GM03348 (cell line): ENCODE measurements around the gene RNF26.

ENCODE experiments used
- DNase-seq: peaks from one replicate; pipeline ENCODE4 v3.0.0; 2012; ENCODE audit warnings: low spot score

RNF26 gene

DNA sequence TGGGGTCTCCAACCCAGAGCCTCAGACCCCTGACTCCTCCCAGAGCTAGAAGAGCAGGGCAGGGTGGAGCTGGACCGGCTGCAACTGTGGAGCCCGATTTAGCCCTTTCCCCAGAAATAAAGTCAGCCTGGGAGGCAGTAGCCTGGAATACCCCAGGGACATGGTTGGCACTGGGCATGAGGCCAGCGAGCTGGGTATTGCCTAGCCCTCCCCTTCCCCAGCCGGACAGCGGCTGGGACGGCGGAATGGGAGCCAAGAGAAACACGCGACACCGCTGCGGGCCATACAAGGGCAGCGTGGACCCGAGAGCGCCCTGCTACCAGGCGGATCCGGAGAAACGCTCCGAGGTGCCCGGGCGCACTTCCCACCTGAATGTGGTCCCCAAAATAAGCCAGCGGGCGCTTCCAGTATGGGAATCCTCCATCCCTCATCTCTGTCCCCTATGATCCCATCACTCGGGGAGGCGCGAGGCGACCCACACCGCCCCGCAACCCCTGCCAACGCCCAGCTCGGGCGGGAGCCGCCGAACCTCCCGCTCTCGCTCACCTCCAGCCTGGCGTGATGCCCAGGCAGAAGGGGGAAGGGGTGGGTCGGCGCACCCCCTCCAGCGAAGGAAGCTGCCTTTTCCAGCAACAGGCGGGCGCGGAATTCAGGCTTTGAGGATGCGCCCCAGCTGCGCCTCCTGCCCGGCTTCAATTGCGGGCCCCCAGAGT, 18.2 kb upstream of the RNF26 start:
- DNase-seq, result no peak

DNA sequence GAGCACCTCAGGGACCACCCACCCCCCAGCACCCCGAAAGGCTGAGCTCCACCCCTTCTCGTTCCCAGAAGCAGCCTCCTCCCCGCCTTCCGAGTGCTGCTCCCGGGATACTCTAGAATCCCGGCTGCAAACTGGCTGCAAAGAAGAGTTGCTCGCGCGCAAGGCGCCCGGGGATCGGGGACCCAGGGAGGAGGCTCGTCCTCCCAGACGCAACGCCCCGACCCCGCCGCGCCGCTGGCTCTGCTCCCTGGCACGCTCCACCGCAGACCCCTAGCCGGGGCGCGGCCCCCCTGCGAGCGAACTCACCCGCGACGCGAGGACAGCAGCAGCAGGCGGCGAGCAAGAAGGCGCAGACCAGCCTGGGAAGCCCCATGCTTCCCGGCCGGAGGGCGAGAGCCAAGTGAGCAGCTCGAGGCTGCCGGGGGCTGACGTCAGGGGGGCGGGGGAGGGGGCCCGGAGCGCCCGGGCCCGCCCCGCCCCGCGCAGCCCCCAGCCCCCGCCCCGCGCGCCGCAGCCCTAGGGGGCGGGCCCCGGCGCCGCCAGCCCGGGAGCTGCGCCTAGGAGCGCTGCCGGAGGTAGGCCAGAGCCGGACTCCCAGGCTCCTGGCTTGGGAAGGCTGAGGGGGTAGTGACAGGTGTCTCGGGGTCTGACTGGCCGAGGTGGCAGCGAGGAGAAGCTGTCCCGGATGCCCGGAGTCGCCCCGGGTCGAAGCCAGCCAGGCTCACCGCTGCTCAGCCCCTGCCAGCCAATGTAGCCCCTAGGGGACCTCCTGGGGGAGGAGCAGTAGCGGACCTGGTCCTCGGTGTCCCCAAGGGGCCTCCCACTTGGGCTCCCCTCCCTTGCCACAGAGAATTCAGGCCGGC, 17.4 kb upstream of the RNF26 start, which contains the start of gene MCAM:
Gene MCAM (minus strand): TSS at position 402 of the 863 bp plus-strand sequence. CDS start 29 bp downstream, at position 373.
- peak; percentile 55 for DNase-seq

DNA sequence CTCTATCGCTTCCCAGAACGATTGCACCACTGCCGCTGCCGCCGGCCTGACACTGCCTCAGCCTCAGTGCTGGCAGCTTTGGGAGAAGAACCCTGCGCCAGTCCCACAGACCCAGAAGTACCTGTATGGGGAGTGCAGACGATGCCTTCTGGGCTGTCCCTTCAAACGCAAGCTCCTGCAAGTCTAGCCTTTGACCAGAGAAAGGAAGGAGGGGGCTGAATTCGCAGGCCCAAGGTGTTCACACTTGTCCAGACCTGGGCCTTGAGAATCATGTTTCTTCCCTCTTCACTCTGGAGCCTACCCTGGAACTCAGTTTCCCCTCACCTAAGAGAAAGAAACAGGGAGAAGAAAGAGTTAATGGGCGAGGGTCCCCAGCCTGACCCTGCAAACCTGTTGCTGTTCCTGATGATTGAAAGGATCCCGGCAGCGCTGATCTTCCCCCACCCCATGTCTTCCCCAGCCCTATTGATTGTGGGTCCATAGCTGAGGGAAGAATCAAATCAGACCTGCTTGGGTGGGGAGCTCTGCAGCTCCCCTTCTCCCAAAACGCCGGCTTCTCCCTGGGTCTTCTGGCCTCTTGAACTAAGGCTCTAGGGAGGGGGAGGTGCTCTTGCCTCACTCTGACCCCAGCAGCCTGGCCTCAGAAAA, 16.6 kb upstream of the RNF26 start:
- no peak for DNase-seq

DNA sequence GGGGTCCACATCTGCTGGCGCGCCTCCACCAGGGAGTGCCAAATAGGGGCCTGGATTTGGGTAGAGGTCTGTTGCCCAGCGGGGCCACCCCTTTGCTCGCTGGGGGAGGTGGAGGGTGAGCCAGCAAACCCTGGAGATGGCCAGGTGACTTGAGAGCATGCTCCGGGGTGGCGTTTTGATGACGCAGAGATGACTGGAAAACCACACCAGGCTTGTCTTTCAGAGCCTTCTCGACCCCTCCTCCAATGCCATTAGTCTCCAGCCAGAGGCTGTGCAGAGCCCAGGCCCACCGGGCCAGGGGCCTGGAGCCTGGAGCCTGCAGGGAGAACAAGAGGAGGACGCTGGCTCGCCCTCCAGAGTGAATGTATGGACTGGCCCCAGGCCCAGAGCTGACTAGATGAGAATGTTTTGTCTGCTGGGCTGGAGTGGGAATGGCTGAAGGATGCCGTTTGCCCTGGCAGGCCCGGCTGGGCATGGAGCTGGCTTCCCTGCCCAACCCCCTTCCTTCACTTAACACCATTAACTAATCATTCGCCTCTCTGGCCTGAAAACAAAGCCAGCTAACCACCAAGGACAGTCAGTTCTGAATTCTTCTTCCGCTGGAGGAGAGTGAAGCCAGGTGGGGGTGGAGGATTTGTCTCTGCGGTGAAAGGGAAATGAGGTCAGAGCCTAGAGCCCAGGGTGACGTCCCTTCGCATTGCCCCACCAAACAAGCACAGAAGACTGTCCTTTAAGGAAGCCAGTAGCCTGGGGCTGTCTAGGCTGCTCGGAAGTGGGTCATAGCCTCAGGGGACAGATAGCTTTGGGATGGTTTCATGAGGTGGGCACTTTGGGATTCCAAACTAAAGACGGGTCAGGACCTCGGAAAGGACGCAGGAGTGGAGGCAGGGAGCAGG, 15.8 kb upstream of the RNF26 start:
- no peak for DNase-seq

DNA sequence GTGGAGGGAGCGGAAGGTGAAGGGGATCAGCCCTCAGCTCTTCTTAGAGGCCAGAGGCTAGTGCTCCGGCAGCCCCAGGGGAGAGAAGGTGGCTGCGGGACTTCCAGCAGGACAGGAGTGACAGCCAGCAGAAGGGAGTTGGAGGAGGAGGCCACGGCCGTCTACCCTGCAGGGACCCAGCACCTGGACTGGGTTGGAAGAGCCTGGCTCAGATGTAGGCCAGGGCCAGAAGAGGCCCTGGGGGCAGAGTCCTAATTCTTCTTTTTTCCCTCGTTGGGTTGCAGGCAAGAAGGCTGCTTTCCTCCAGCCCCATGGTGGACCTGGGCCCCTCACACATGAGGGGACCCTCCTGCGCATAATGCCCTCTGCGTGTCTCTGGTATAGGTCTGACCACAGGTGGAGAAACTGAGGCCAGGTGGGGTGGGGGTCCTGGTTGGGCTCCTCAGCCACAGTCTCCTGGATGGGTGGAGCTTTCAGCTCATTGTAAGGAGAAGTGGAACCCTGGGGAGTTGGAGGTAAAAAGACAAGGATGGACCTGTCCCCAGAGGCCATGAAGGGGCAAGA, 15.1 kb upstream of the RNF26 start:
- no peak for DNase-seq

DNA sequence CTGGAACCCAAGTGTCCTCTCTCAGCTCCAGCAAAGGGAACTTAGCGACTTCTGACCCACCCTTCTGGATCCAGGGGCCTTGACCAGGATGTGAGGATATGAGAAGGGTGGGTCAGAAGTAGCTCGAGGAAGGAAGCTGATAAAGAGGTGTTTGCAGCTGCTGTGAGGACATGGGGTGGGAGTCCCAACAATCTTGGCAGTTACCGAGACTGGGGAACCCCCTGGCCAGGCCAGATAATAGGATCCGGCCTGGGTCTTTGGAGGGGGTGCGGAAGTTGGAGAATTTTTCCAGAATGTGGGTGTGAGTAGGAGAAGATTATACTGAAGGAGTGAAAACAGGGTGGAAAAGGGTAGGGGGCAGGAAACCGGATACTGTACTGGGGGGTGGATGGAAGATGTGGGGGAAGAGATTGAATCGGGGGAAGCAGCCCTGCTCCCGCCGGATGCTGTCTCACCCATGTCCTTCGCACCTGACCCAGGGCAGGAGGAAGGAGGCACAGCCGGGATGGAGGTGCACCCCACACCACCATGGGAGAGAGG, 14.6 kb upstream of the RNF26 start:
- DNase-seq, result no peak

DNA sequence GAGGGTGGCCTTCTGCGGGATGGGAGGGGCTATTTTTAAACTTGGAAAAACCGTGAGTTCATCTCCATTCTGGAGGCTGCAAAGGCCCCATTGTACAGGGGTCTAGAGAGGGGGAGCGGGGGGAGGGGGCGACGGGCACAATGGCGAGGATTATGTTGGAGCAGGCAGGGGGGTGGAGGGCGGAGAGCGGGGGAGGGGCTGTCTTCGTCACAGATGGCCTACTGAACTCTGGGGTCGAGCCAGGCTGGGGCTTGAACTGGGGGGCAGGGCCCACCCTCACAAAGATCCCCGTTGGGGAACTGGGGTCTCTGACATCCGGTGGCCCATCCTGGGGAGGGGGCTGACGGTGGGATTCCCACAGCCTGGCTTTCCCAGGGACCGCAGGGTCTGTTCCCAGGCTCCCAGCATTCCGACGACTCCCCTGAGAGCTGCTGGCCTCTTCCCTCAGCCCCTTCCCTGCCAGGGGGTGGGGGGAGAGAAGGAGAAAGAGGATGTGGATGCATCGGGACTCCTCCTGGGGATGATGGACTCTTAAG, 14.0 kb upstream of the RNF26 start:
- no peak for DNase-seq

DNA sequence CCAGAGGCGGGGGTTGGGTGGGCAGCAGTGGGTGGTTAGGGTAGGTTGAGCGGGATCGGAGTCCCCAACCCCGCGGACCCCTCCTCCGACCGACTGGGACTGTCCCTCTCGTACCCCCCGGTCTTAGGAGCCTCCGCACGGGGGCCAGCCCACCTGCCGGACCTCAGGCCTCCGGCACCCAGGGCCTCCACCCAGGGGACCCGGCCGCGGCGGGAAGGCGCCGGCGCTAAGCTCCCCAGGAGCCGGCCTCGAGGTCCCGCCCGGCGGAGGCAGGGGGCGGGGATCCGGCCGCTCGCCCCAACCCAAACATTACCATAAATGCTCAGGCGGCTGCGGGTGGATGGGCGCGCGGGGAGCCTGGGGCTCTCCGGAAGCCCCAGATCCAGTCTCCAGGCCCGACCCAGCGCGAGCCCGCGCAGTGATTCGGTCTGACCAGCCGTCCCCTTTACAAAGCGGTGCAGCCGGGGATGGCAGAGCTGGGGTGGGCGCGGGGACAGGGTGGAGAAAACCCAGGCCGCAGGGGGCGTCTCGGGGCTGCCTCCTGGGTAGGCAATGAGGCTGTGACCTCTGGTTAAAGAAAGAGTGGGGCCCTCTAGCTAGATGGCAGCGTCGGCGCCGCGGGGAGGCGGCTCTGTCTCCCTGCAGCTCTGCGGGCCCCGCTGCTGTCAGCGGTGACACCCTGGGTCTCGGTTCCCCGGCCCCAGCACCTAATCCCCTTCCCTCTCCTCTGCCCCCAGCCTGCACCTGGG, 13.4 kb upstream of the RNF26 start:
- DNase-seq, result peak; percentile 87

DNA sequence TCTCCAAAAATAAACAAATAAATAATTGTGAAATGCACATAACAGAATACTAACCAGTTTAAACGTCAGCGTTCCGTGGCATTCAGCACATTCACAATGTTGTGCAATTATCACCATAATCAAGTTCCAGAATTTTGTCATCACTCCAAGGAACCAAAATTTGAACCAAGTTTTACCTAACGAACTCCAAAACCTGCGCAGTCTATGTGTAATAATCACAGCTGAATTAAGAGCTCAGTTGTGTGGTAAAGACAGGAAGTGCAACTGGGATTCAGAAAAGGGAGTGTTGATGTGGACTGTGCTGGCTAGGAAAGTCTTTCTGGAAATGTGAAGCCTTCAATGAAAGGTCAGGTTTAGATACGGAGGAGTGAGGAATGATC, 12.0 kb upstream of the RNF26 start:
- DNase-seq, result no peak

DNA sequence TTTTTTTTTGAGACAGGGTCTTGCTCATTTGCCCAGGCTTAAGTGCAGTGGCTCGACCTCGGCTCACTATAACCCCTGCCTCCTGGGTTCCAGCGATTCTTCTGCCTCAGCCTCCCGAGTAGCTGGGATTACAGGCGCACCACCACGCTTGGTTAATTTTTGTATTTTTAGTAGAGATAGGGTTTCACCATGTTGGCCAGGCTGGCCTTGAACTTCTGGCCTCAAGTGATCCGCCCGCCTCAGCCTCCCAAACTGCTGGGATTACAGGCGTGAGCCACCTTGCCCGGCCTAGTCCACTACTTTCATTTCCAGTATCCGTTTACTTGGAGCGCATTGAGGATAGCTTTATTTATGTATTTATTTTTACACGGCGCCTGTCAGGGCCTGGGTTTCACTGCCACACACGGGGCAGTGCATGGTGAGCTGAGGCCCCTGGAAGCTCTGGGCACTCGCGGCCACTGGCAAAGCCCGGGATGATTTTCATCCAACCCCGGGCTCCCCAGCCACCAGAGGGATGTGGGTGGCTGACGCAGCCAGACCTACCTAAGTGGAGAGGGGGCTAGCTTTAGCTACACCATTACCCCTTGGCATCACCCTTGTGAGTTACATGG, 11.3 kb upstream of the RNF26 start:
- no peak for DNase-seq

DNA sequence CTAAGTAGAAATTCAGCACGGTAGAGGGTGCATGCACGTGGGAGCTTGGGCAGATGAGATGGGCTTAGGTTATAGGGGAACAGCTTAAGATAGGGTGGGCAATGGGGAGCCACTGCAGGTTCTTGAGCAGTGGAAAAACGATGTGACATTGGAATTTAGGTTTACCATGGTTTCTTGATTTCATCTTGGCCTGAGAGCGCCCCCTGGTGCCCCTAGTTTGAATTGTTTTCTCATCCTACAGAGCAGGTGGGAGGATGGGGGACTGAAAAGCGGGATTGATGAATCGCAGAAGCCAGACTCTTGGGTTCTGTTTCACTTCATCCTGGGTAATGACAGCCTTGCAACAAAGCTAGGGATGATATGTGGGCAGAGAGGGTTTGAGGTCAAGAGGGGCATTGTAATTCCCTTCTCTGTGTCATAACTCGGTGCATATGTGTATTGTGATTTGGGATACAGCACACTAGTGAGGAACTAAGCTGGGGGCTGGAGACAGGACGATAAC, 10.7 kb upstream of the RNF26 start:
- peak; percentile 78 for DNase-seq

DNA sequence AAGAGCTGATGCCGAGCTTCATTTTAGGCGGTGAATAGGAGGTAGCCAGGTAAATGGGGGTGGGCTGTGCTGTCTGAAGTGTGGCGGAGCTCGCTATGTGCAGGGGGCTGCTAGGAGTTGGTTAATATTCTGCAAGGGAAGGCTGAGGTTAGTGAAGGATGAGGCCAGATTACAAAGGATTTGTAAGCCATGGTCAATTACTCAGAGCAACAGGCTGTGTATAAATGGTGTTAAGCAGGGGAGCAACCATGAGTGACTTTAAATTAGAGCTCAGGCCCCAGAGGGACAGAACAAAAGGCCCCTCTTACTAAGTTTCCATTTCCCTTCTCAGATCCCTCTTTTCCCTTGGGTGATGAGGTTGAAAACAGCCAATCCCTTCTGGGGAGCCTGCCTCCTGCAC, 10.1 kb upstream of the RNF26 start:
- DNase-seq, result no peak

DNA sequence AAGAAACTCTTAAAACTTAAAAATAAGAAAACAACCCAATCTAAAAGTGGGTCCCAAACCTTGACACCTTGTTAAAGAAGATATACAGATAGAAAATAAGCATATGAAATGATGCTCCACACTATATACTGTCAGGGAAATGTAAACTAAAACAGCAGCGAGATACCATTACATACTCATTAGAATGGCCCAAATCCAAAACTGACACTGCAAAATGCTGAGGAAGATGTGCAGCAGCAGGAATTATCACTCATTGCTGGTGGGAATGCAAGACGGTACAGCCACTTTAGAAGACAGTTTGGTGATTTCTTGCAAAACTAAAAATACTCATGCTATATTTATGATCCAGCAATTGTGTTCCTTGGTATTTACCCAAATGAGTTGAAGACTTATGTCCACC, 5.0 kb upstream of the RNF26 start:
- no peak for DNase-seq

DNA sequence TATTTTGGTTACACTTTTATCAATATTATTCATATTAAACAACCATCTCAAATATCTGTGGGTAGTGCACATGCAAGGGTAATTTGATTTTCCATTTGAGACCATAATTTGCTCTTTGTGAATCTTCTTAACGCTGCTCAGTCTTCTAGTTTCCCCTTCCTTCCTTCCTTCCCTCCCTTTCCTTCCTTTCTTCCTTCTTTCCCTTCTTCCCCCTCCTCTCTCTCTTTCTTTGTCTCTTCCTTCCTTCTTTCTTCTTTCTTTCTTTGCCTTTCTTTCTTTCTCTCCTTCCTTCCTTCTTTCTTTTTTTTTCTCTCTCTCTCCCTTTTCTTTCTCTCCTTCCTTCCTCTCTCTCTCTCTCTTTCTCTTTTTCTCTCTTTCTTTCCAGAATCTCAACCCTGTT, 4.1 kb upstream of the RNF26 start:
- DNase-seq, result no peak

DNA sequence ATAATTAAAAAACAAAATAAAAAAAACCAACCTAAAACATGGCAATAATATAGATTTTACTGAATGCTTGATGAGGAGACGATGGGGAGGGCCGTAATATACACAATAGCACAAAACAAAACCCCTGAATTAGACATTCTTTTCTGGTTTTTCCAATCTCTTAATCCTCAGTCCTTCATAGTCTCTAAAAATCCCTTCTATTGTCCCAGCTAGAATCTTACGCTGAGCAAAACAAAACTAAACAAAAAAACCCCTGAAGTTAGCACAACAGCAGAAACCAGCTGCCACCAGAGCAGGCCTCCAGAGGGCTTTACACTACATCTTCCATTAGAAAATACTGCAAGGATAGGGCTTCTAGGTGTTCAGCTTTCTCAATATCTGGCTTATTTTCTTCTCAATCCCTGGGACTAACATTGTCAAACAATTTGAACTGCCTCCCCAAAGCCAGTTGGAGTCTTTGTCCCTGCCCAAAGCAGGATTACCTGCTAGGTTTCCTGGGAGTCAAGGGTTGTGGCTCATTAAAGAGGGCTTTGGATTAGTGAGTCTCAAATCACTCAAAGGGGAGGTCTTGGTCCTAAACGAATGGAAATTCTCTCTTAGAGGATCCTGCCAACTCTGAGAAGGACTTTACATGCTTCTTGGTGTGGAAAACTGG, 2.1 kb upstream of the RNF26 start:
- DNase-seq, result no peak

DNA sequence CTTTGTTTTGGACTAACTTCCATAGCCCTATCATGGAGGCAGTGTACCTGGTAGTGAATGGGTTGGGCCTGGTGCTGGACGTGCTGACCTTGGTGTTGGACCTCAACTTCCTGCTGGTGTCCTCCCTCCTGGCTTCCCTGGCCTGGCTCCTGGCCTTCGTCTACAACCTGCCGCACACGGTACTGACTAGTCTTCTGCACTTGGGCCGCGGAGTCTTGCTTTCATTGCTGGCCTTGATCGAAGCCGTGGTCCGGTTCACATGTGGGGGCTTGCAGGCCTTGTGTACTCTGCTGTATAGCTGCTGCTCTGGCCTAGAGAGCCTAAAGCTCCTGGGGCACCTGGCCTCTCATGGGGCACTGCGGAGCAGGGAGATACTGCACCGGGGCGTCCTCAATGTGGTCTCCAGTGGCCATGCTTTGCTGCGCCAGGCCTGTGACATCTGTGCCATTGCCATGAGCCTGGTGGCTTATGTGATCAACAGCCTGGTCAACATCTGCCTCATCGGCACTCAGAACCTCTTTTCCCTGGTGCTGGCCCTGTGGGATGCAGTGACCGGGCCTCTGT, 846 bp downstream of the RNF26 start:
- DNase-seq, result no peak

DNA sequence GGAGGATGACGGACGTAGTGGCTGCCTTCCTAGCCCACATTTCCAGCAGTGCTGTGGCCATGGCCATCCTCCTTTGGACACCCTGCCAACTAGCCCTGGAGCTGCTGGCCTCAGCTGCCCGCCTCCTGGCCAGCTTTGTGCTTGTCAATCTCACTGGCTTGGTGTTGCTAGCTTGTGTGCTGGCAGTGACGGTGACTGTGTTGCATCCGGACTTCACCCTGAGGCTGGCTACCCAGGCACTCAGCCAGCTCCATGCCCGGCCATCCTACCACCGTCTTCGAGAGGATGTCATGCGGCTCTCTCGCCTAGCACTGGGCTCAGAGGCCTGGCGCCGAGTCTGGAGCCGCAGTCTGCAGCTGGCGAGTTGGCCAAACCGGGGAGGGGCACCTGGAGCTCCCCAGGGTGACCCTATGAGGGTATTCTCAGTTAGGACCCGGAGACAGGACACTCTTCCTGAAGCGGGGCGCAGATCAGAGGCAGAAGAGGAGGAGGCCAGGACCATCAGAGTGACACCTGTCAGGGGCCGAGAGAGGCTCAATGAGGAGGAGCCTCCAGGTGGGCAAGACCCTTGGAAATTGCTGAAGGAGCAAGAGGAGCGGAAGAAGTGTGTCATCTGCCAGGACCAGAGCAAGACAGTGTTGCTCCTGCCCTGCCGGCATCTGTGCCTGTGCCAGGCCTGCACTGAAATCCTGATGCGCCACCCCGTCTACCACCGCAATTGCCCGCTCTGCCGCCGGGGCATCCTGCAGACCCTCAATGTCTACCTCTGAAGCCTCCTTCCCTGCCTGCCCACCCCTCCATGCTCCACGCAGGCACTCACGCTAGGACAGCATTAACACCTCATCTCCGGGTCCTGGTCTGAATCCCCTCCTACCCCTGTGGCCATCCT, 1.6 kb downstream of the RNF26 start:
- DNase-seq, result no peak
